Activated CD4-positive, alpha-beta memory T cell treated with anti-CD3 and anti-CD28 coated beads for 36 hours (primary cell): ENCODE results near the gene CENATAC. TPM values are rescaled to one million over a fixed set of nuclear protein-coding genes. Genes with fewer than 3 reads are reported as not detected.
"Not testable (repeated sequence)": the region's sequence is repeated elsewhere in the genome, so short reads cannot be mapped to it uniquely, and the experiment has no call there.

Experiments used
- CTCF ChIA-PET: fragments of 350-600 bp; sonication (Branson Sonifier 250); formaldehyde crosslinking; loops from one replicate; lab custom pipeline; 2021; ENCODE audit warnings: antibody characterized with exemption, inconsistent platforms; lab: Charles Lee
- POLR2A ChIA-PET: fragments of 350-600 bp; sonication (Branson Sonifier 250); formaldehyde crosslinking; loops from one replicate; lab custom pipeline; 2021; ENCODE audit warnings: antibody characterized with exemption; lab: Charles Lee
- DNase-seq: peaks from one replicate; pipeline ENCODE4 v3.0.0-alpha.2; 2020
- H3K27ac Mint-ChIP-seq: one replicate; pipeline ENCODE4 v1.8.0; 2021; ENCODE audit warnings: mixed read lengths
- H3K27me3 Mint-ChIP-seq: one replicate; pipeline ENCODE4 v1.8.0; 2021; ENCODE audit warnings: mixed read lengths
- H3K36me3 Mint-ChIP-seq: one replicate; pipeline ENCODE4 v1.8.0; 2021; ENCODE audit warnings: mixed read lengths
- H3K4me1 Mint-ChIP-seq: one replicate; pipeline ENCODE4 v1.8.0; 2021; ENCODE audit warnings: low read depth, mixed read lengths
- H3K4me3 Mint-ChIP-seq: one replicate; pipeline ENCODE4 v1.8.0; 2021; ENCODE audit warnings: mild to moderate bottlenecking, mixed read lengths
- H3K9me3 Mint-ChIP-seq: one replicate; pipeline ENCODE4 v1.8.0; 2021; ENCODE audit warnings: mixed read lengths
- intact Hi-C: fragments of 100-400 bp; cut with micrococcal nuclease; formaldehyde crosslinking; loops from one replicate; pipeline ENCODE4 v1.15.1; 2023
- total RNA-seq, 2 experiments: library from RNA; stranded (reverse); gene quantifications; one replicate each; pipeline ENCODE4 v1.2.3, GENCODE V29; 2021

Gene CENATAC
- total RNA-seq, result 10 to 100 TPM; 21.4 to 22.3 TPM

DNA sequence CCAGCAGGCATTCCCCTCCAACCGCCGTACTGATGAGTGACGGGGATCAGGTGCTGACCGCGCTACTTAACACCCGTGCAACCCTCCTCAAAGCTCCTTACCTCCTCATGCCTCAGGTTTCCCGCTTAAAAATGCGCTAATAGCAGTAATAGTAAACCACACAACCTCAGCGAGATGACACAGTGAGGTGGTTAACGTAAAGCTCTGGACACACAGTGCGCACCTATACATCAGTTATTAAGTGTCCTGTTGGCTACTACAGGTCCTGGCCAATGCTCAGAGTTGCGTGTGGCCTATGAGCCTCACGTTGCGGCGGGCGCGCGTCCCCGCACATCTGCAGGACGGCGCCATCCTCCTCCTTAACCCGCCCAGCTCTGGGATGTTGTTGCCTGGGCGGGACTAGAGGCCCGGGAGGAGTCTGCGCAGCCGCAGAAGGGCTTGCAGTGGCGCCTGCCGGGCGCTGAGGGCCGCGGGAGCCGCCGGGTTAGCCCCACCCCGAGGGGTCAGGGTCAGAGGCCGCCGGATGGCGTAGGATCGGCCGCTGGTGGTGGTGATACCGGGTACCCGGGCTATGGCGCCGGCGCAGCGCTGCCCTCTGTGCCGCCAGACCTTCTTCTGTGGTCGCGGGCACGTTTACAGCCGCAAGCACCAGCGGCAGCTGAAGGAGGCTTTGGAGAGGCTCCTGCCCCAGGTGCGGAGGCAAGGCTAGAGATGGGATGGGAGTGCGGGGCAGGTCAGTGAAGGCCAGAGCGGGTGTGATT, at the start of gene CENATAC:
Gene CENATAC, plus strand, starts transcription at position 512 of the 761 bp plus-strand sequence. Its CDS starts 60 bp downstream, at position 572.
- POLR2A ChIA-PET, result interaction anchor here (0.5 to 2.2 kb wide), 13 partner anchors 14 to 207 kb away, joined by 3 to 23 read pairs (median 5); partner anchors contain the start of genes BCL9L, DDX6, DPAGT1 and RPS25
- peak within 1 kb of the TSS; percentile 88 for H3K4me3 Mint-ChIP-seq
- CTCF ChIA-PET, result interaction anchor here (0.8 to 1.8 kb wide), 7 partner anchors 18 to 308 kb away, joined by 3 to 7 read pairs (median 3); partner anchors contain the start of genes RPS25 and TRAPPC4
- peaks cover 28% of the 10 kb centered on the region for H3K4me1 Mint-ChIP-seq
- peaks cover 35% of the 10 kb centered on the region for H3K36me3 Mint-ChIP-seq
- peak within 1 kb of the TSS; percentile 94 for H3K27ac Mint-ChIP-seq
- peak; percentile 98 for DNase-seq
- intact Hi-C loops, result loop anchor here (1.0 to 5.0 kb wide), 5 partner anchors 20 to 694 kb away; partner anchors contain the start of genes CD3E, DDX6, RPS25 and SLC37A4
- no peaks in the 10 kb centered on the region for H3K27me3 Mint-ChIP-seq
- no peaks in the 10 kb centered on the region for H3K9me3 Mint-ChIP-seq

DNA sequence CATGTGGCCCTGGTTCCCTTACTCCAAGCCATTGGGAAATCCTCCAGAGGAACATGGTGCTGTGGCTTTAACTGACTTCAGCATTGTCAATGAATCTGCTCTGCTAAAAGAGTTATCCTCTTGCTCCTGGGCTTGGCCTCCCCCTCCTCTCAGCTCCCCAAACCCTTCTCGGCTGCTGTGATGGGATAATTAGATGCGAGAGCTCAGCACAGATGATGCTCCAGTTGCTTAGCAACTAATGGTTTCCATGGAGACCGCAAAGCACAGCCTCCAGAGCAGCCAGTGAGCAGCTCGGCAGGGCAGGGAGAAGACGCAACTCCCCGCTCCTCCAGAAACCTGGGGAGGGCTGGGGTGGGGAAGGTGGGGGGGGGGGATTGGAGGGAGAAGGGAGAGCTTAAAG, 44.7 kb upstream of the CENATAC start:
- H3K27ac Mint-ChIP-seq, result no peak overlapping the region
- peaks cover 4% of the 10 kb centered on the region for H3K27me3 Mint-ChIP-seq
- intact Hi-C loops, result no loop called here
- no peaks in the 10 kb centered on the region for H3K9me3 Mint-ChIP-seq
- ChIA-PET POLR2A (no interaction called here), CTCF (interaction anchor here (1.0 to 2.0 kb wide), 2 partner anchors 47 to 264 kb away, joined by 3 to 6 read pairs; no protein-coding TSS in a partner anchor)
- DNase-seq, result no peak
- H3K4me3 Mint-ChIP-seq, result no peak overlapping the region
- H3K4me1 Mint-ChIP-seq, result peaks cover 3% of the 10 kb centered on the region
- H3K36me3 Mint-ChIP-seq, result no peaks in the 10 kb centered on the region

GRCh38 chr11:118953976-118954375, 44.0 kb upstream of the CENATAC start:
- H3K4me3 Mint-ChIP-seq, H3K4me1 Mint-ChIP-seq, DNase-seq, H3K9me3 Mint-ChIP-seq, intact Hi-C loops, H3K27me3 Mint-ChIP-seq, POLR2A ChIA-PET, H3K36me3 Mint-ChIP-seq, H3K27ac Mint-ChIP-seq: not testable (repeated sequence)
- CTCF ChIA-PET, result interaction anchor here (1.0 to 2.0 kb wide), 4 partner anchors 24 to 264 kb away, joined by 3 to 6 read pairs (median 4); no protein-coding TSS in a partner anchor

GRCh38 chr11:118956094-118956846, 41.7 kb upstream of the CENATAC start, which contains the start of gene UPK2:
Gene UPK2 (plus strand): TSS chr11:118956298. CDS start chr11:118956351, 53 bp downstream.
- Mint-ChIP-seq H3K36me3 (no peaks in the 10 kb centered on the region), H3K4me3 (no peak within 1 kb of the TSS), H3K27ac (no peak within 1 kb of the TSS), H3K27me3 (peaks cover 4% of the 10 kb centered on the region), H3K9me3 (no peaks in the 10 kb centered on the region), H3K4me1 (peaks cover 3% of the 10 kb centered on the region)
- CTCF ChIA-PET, result interaction anchor here (0.8 to 3.0 kb wide), 22 partner anchors 11 to 361 kb away, joined by 3 to 24 read pairs (median 4); no protein-coding TSS in a partner anchor
- intact Hi-C loops, result loop anchor here (1.0 kb wide), 3 partner anchors 26 to 266 kb away; no protein-coding TSS in a partner anchor
- POLR2A ChIA-PET, result no interaction called here
- DNase-seq, result peak; percentile 93

GRCh38 chr11:118956847-118957469, 41.0 kb upstream of the CENATAC start:
- intact Hi-C loops, result loop anchor here (1.0 kb wide), 3 partner anchors 27 to 267 kb away; no protein-coding TSS in a partner anchor
- no peak for DNase-seq
- H3K36me3 Mint-ChIP-seq, result no peaks in the 10 kb centered on the region
- POLR2A ChIA-PET, result no interaction called here
- H3K9me3 Mint-ChIP-seq, result no peaks in the 10 kb centered on the region
- H3K4me3 Mint-ChIP-seq, result no peak overlapping the region
- peaks cover 4% of the 10 kb centered on the region for H3K27me3 Mint-ChIP-seq
- CTCF ChIA-PET, result interaction anchor here (0.8 to 3.0 kb wide), 23 partner anchors 10 to 361 kb away, joined by 3 to 24 read pairs (median 4); no protein-coding TSS in a partner anchor
- H3K27ac Mint-ChIP-seq, result no peak overlapping the region
- peaks cover 3% of the 10 kb centered on the region for H3K4me1 Mint-ChIP-seq

- intact Hi-C loops, result no loop called here
- peaks cover 3% of the 10 kb centered on the region for H3K4me1 Mint-ChIP-seq
- CTCF ChIA-PET, result interaction anchor here (0.8 to 3.0 kb wide), 19 partner anchors 9 to 362 kb away, joined by 3 to 24 read pairs (median 4); no protein-coding TSS in a partner anchor
Measured at GRCh38 chr11:118957549-118957948, 40.4 kb upstream of the CENATAC start.

GRCh38 chr11:118957968-118958367, 40.0 kb upstream of the CENATAC start:
- Mint-ChIP-seq H3K27me3 (peaks cover 4% of the 10 kb centered on the region), H3K9me3 (no peaks in the 10 kb centered on the region), H3K4me3 (no peak overlapping the region), H3K4me1 (peaks cover 3% of the 10 kb centered on the region), H3K27ac (no peak overlapping the region), H3K36me3 (no peaks in the 10 kb centered on the region)
- ChIA-PET CTCF (interaction anchor here (0.8 to 3.0 kb wide), 11 partner anchors 9 to 362 kb away, joined by 3 to 24 read pairs (median 5); no protein-coding TSS in a partner anchor), POLR2A (no interaction called here)
- intact Hi-C loops, result no loop called here
- DNase-seq, result no peak

More at GRCh38 chr11:118957549-118957948, 40.4 kb upstream of the CENATAC start:
- POLR2A ChIA-PET, result no interaction called here
- H3K36me3 Mint-ChIP-seq, result no peaks in the 10 kb centered on the region
- no peak for DNase-seq
- no peak overlapping the region for H3K27ac Mint-ChIP-seq
- H3K4me3 Mint-ChIP-seq, result no peak overlapping the region
- no peaks in the 10 kb centered on the region for H3K9me3 Mint-ChIP-seq
- H3K27me3 Mint-ChIP-seq, result peaks cover 4% of the 10 kb centered on the region

GRCh38 chr11:118958577-118958976, 39.4 kb upstream of the CENATAC start:
- intact Hi-C loops, result no loop called here
- Mint-ChIP-seq H3K27me3 (peaks cover 4% of the 10 kb centered on the region), H3K36me3 (no peaks in the 10 kb centered on the region), H3K9me3 (no peaks in the 10 kb centered on the region), H3K4me1 (peaks cover 3% of the 10 kb centered on the region), H3K4me3 (no peak overlapping the region), H3K27ac (no peak overlapping the region)
- ChIA-PET CTCF (interaction anchor here (0.6 to 3.0 kb wide), 2 partner anchors 49 to 264 kb away, joined by 3 to 24 read pairs; no protein-coding TSS in a partner anchor), POLR2A (no interaction called here)
- no peak for DNase-seq

DNA sequence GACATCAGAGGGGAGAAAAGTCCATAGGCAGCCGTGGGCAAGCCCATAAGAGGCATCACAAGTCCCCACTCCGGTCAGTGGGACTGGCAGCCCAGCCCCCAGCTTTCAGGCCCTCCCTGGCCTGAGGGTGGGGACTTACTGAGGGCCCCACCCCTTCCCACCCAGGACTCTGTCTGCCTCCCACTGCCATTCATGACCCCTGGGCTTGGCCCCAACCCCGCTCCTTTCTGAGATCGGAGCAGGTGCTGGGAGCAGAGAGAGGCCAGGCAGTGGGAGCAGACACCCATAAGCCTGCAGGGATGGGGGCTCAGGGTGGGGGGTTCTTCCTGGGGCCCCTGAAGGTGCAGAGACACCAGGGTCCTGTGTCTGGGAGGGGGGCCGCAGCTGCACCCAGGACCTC, 36.7 kb upstream of the CENATAC start:
- peaks cover 3% of the 10 kb centered on the region for H3K4me1 Mint-ChIP-seq
- DNase-seq, result no peak
- no peak overlapping the region for H3K4me3 Mint-ChIP-seq
- intact Hi-C loops, result no loop called here
- no peaks in the 10 kb centered on the region for H3K36me3 Mint-ChIP-seq
- peaks cover 3% of the 10 kb centered on the region for H3K27me3 Mint-ChIP-seq
- H3K9me3 Mint-ChIP-seq, result no peaks in the 10 kb centered on the region
- CTCF ChIA-PET, result interaction anchor here (1.6 to 2.2 kb wide), 2 partner anchors 53 to 272 kb away, joined by 4 to 11 read pairs; no protein-coding TSS in a partner anchor
- POLR2A ChIA-PET, result no interaction called here
- H3K27ac Mint-ChIP-seq, result no peak overlapping the region

DNA sequence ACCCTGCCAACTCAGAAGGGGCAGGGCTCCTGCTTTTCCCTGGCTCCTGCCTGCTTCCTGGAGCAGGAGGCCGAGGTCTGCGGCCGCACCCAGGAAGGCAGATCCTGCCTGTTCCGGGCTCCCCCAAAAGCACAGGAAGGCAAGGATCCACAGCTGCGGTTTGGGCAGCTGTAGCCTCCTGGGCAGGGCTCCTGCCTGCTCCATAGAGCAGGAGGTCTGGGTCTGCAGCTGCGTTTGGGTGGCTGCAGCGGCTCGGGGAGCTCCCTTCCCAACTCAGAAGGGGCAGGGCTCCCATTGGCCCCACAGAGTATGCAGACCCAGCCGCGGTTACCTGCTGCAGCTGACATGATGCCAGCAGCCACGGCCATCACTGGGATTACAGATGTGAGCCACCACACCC, 36.3 kb upstream of the CENATAC start:
- ChIA-PET CTCF (interaction anchor here (2.2 kb wide), 1 partner anchor 272 kb away, joined by 11 read pairs; no protein-coding TSS in a partner anchor), POLR2A (no interaction called here)
- H3K27me3 Mint-ChIP-seq, result no peaks in the 10 kb centered on the region
- no peak overlapping the region for H3K4me3 Mint-ChIP-seq
- intact Hi-C loops, result no loop called here
- H3K27ac Mint-ChIP-seq, result no peak overlapping the region
- DNase-seq, result no peak
- no peaks in the 10 kb centered on the region for H3K36me3 Mint-ChIP-seq
- no peaks in the 10 kb centered on the region for H3K9me3 Mint-ChIP-seq
- no peaks in the 10 kb centered on the region for H3K4me1 Mint-ChIP-seq

DNA sequence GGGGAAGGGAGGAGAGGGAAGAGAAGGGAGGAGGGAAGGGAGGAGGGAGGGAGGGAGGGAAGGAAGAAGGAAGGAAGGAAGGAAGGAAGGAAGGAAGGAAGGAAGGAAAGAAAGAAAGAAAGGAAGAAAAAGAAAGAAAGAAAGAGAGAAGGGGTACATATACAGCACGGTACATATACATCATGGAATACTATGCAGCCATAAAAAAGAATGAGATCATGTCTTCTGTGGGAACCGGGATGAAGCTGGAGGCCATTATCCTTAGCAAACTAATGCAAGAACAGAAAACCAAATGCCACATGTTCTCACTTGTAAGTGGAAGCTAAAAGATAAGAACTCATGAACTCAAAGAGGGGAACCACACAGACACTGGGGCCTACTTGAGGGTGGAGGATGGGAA, 28.4 kb upstream of the CENATAC start:
- DNase-seq, intact Hi-C loops: not testable (repeated sequence)

More for the DNA sequence above, 28.4 kb upstream of the CENATAC start:
- H3K4me3 Mint-ChIP-seq, CTCF ChIA-PET, H3K36me3 Mint-ChIP-seq, H3K27me3 Mint-ChIP-seq, H3K27ac Mint-ChIP-seq, POLR2A ChIA-PET, H3K9me3 Mint-ChIP-seq, H3K4me1 Mint-ChIP-seq: not testable (repeated sequence)
